HepG2 (cell line): Measurements from ENCODE around the gene ZSCAN26. TPM values are rescaled to one million over a fixed set of nuclear protein-coding genes. Genes with fewer than 3 reads are reported as not detected.

Experiments
- ARNT ChIP-seq: fragments of 450-650 bp; IDR thresholded peaks from 2 replicates; pipeline ENCODE4 v1.6.1; 2017
- FIP1L1 ChIP-seq: fragments of 200-400 bp; formaldehyde crosslinking; IDR thresholded peaks from 2 replicates; pipeline ENCODE4 v1.6.1; 2018; ENCODE audit warnings: low read depth, mild to moderate bottlenecking, low read length, moderate library complexity, borderline replicate concordance; ENCODE audit not compliant: insufficient read depth
- MBNL3 ChIP-seq: fragments of 250-450 bp; sonication (Bioruptor Pico); conservative IDR thresholded peaks from 2 replicates; pipeline ENCODE4 v1.8.0; 2022; ENCODE audit warnings: mild to moderate bottlenecking, inconsistent platforms
- RARG ChIP-seq: sonication (generic); formaldehyde crosslinking; IDR thresholded peaks from 2 replicates; pipeline ENCODE4 v1.4.0; 2020; ENCODE audit warnings: low read depth, mild to moderate bottlenecking, missing genetic modification reagents
- STAT6 ChIP-seq: sonication (generic); formaldehyde crosslinking; IDR thresholded peaks from 2 replicates; pipeline ENCODE4 v1.4.0; 2020; ENCODE audit warnings: missing genetic modification reagents, mild to moderate bottlenecking, borderline replicate concordance
- THYN1 ChIP-seq: sonication (generic); formaldehyde crosslinking; IDR thresholded peaks from 2 replicates; pipeline ENCODE4 v1.8.1; 2023; ENCODE audit warnings: low read depth, mild to moderate bottlenecking, moderate library complexity, missing genetic modification reagents, borderline replicate concordance
- ZBTB20 ChIP-seq: sonication (generic); formaldehyde crosslinking; IDR thresholded peaks from 2 replicates; pipeline ENCODE4 v1.8.1; 2023; ENCODE audit warnings: missing genetic modification reagents, low read depth, mild to moderate bottlenecking, borderline replicate concordance
- ZBTB38 ChIP-seq: sonication (generic); formaldehyde crosslinking; IDR thresholded peaks from 2 replicates; pipeline ENCODE4 v1.5.1; 2020; ENCODE audit warnings: mild to moderate bottlenecking, missing genetic modification reagents
- ZNF235 ChIP-seq: sonication (generic); formaldehyde crosslinking; IDR thresholded peaks from 2 replicates; pipeline ENCODE4 v1.8.1; 2023; ENCODE audit warnings: mild to moderate bottlenecking, missing genetic modification reagents, borderline replicate concordance
- ZNF333 ChIP-seq: sonication (generic); formaldehyde crosslinking; IDR thresholded peaks from 2 replicates; pipeline ENCODE4 v1.4.0; 2020; ENCODE audit warnings: mild to moderate bottlenecking, missing genetic modification reagents, borderline replicate concordance
- ZNF577 ChIP-seq: sonication (generic); formaldehyde crosslinking; IDR thresholded peaks from 2 replicates; pipeline ENCODE4 v1.4.0; 2020; ENCODE audit warnings: mild to moderate bottlenecking, low read depth, missing genetic modification reagents, borderline replicate concordance
- ZNF839 ChIP-seq: sonication (generic); formaldehyde crosslinking; IDR thresholded peaks from 2 replicates; pipeline ENCODE4 v1.4.0; 2020; ENCODE audit warnings: missing genetic modification reagents, mild to moderate bottlenecking, borderline replicate concordance
- polyA plus RNA-seq, 8 experiments: library from polyadenylated mRNA; depleted of rRNA in 3 of 8; stranded (reverse) in 7 of 8; unstranded in 1 of 8; fragments of >200 nt; fragmentation: Illumina TruSeq in 4 of 8; extraction: Trizol in 4 of 8; gene quantifications; 2 replicates each; pipeline versions ENCODE4 v1.2.1 to v1.2.3, GENCODE V29; 2011 to 2016; ENCODE audit warnings: low read depth in 4 of 8, missing spikeins in 1 of 8, mixed read lengths in 1 of 8; ENCODE audit not compliant: insufficient read depth in 1 of 8
- total RNA-seq, 5 experiments: library from RNA; depleted of rRNA; stranded (reverse); fragments of >200 nt; fragmentation: Illumina TruSeq; extraction: Trizol; gene quantifications; 2 replicates each; pipeline ENCODE4 v1.2.3, GENCODE V29; 2016; ENCODE audit warnings: low read depth in 1 of 5
- TF ChIP-seq, protein P1 (sequence below), 2 experiments: IDR thresholded peaks; 2 replicates each; pipeline ENCODE4 v1.6.1; 2011 to 2012; ENCODE audit warnings: low read length in 2 of 2, borderline replicate concordance in 1 of 2, low read depth in 1 of 2, mild to moderate bottlenecking in 1 of 2, moderate library complexity in 1 of 2
- TF ChIP-seq, protein P2 (sequence below): IDR thresholded peaks from 2 replicates; pipeline ENCODE4 v1.6.1; 2016
- TF ChIP-seq, protein P3 (sequence below): sonication (generic); formaldehyde crosslinking; IDR thresholded peaks from 2 replicates; pipeline ENCODE4 v1.4.0; 2020; ENCODE audit warnings: missing genetic modification reagents, low read depth, mild to moderate bottlenecking, borderline replicate concordance
- TF ChIP-seq, protein P4 (sequence below): sonication (generic); formaldehyde crosslinking; IDR thresholded peaks from 2 replicates; pipeline ENCODE4 v1.9.0; 2021; ENCODE audit warnings: missing genetic modification reagents, mild to moderate bottlenecking, borderline replicate concordance

Gene ZSCAN26
- total and polyA plus RNA-seq, 2 of the 13 experiments (the other 11 are each of a cell fraction or from before 2014, with no cell fraction given) = 12.0 to 15.6 TPM

GRCh38 chr6:28252009-28252975, 14.7 kb upstream of the ZSCAN26 start, which contains the start of gene ZKSCAN4 (continued):
- no peak for TF ChIP-seq THYN1 (CRISPR knock-in tag)
- TF ChIP-seq, protein P1, sequence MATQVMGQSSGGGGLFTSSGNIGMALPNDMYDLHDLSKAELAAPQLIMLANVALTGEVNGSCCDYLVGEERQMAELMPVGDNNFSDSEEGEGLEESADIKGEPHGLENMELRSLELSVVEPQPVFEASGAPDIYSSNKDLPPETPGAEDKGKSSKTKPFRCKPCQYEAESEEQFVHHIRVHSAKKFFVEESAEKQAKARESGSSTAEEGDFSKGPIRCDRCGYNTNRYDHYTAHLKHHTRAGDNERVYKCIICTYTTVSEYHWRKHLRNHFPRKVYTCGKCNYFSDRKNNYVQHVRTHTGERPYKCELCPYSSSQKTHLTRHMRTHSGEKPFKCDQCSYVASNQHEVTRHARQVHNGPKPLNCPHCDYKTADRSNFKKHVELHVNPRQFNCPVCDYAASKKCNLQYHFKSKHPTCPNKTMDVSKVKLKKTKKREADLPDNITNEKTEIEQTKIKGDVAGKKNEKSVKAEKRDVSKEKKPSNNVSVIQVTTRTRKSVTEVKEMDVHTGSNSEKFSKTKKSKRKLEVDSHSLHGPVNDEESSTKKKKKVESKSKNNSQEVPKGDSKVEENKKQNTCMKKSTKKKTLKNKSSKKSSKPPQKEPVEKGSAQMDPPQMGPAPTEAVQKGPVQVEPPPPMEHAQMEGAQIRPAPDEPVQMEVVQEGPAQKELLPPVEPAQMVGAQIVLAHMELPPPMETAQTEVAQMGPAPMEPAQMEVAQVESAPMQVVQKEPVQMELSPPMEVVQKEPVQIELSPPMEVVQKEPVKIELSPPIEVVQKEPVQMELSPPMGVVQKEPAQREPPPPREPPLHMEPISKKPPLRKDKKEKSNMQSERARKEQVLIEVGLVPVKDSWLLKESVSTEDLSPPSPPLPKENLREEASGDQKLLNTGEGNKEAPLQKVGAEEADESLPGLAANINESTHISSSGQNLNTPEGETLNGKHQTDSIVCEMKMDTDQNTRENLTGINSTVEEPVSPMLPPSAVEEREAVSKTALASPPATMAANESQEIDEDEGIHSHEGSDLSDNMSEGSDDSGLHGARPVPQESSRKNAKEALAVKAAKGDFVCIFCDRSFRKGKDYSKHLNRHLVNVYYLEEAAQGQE (IDR thresholded peaks at IDR 0.05; ENCODE audit: borderline replicate concordance in 1 of 2, low read depth in 1 of 2, low read length in 2 of 2) = peak in 1 of 2 experiments; percentile 63; a peak in 1 of 4 replicates
- no peak for TF ChIP-seq ZBTB20
- no peak for TF ChIP-seq ZNF235 (CRISPR knock-in tag)
- TF ChIP-seq, protein P2, sequence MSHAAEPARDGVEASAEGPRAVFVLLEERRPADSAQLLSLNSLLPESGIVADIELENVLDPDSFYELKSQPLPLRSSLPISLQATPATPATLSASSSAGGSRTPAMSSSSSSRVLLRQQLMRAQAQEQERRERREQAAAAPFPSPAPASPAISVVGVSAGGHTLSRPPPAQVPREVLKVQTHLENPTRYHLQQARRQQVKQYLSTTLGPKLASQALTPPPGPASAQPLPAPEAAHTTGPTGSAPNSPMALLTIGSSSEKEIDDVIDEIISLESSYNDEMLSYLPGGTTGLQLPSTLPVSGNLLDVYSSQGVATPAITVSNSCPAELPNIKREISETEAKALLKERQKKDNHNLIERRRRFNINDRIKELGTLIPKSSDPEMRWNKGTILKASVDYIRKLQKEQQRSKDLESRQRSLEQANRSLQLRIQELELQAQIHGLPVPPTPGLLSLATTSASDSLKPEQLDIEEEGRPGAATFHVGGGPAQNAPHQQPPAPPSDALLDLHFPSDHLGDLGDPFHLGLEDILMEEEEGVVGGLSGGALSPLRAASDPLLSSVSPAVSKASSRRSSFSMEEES (CRISPR knock-in tag) = peak; percentile 45; the same call in 1 of the 2 replicates
- TF ChIP-seq MBNL3 (CRISPR knock-in tag) = no peak
- TF ChIP-seq STAT6 (CRISPR knock-in tag) = peak; percentile 90; the same call in 1 of the 2 replicates
- TF ChIP-seq, protein P3, sequence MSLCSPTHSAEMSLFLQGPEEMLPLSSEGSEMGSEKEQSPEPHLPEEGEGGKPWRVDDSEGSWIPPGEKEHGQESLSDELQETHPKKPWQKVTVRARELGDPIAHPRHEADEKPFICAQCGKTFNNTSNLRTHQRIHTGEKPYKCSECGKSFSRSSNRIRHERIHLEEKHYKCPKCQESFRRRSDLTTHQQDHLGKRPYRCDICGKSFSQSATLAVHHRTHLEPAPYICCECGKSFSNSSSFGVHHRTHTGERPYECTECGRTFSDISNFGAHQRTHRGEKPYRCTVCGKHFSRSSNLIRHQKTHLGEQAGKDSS (CRISPR knock-in tag) = no peak
- no peak for TF ChIP-seq RARG (CRISPR knock-in tag)
- TF ChIP-seq, protein P4, sequence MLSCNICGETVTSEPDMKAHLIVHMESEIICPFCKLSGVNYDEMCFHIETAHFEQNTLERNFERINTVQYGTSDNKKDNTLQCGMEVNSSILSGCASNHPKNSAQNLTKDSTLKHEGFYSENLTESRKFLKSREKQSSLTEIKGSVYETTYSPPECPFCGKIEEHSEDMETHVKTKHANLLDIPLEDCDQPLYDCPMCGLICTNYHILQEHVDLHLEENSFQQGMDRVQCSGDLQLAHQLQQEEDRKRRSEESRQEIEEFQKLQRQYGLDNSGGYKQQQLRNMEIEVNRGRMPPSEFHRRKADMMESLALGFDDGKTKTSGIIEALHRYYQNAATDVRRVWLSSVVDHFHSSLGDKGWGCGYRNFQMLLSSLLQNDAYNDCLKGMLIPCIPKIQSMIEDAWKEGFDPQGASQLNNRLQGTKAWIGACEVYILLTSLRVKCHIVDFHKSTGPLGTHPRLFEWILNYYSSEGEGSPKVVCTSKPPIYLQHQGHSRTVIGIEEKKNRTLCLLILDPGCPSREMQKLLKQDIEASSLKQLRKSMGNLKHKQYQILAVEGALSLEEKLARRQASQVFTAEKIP (CRISPR knock-in tag) = no peak
- TF ChIP-seq ARNT = no peak
- TF ChIP-seq ZNF333 (CRISPR knock-in tag) = no peak
- no peak for TF ChIP-seq ZNF839 (CRISPR knock-in tag)
- TF ChIP-seq FIP1L1 = no peak
- no peak for TF ChIP-seq ZBTB38 (CRISPR knock-in tag)
- no peak for TF ChIP-seq ZNF577
